SJCRH30 (cell line): Measurements from ENCODE around the gene GXYLT1. TPM values are rescaled to one million over a fixed set of nuclear protein-coding genes. Genes with fewer than 3 reads are reported as not detected.
"Not testable (repeated sequence)": the region's sequence is repeated elsewhere in the genome, so short reads cannot be mapped to it uniquely, and the experiment has no call there.

Experiments used
- DNase-seq, 2 experiments: peaks; one replicate each; pipeline ENCODE4 v3.0.0-alpha.2; 2015 to 2020
- H3K27ac ChIP-seq: fragments of 250-450 bp; sonication (Bioruptor Pico); 2 replicates; pipeline ENCODE4 v1.5.1; 2020; ENCODE audit warnings: mild to moderate bottlenecking, moderate library complexity
- H3K27me3 ChIP-seq: fragments of 250-450 bp; sonication (Bioruptor Pico); 2 replicates; pipeline ENCODE4 v1.5.1; 2020; ENCODE audit warnings: mild to moderate bottlenecking, moderate library complexity
- H3K36me3 ChIP-seq: fragments of 250-450 bp; sonication (Bioruptor Pico); 2 replicates; pipeline ENCODE4 v1.5.1; 2020; ENCODE audit warnings: mild to moderate bottlenecking, moderate library complexity
- H3K4me1 ChIP-seq: fragments of 250-450 bp; sonication (Bioruptor Pico); 2 replicates; pipeline ENCODE4 v1.5.1; 2020; ENCODE audit warnings: mild to moderate bottlenecking, moderate library complexity
- H3K4me3 ChIP-seq: fragments of 250-450 bp; sonication (Bioruptor Pico); 2 replicates; pipeline ENCODE4 v1.5.1; 2020; ENCODE audit warnings: mild to moderate bottlenecking, moderate library complexity
- H3K9me3 ChIP-seq: fragments of 250-450 bp; sonication (Bioruptor Pico); replicated peaks from 2 replicates; pipeline ENCODE4 v1.5.1; 2020; ENCODE audit warnings: mild to moderate bottlenecking, moderate library complexity
- total RNA-seq: library from RNA; depleted of rRNA; stranded (reverse); fragments of >200 nt; shearing (Covaris generic); gene quantifications from 2 replicates; pipeline ENCODE4 v1.2.3, GENCODE V29; 2014

Gene GXYLT1
- total RNA-seq, 1 experiment from 2014 or later, result 48.9 TPM

DNA sequence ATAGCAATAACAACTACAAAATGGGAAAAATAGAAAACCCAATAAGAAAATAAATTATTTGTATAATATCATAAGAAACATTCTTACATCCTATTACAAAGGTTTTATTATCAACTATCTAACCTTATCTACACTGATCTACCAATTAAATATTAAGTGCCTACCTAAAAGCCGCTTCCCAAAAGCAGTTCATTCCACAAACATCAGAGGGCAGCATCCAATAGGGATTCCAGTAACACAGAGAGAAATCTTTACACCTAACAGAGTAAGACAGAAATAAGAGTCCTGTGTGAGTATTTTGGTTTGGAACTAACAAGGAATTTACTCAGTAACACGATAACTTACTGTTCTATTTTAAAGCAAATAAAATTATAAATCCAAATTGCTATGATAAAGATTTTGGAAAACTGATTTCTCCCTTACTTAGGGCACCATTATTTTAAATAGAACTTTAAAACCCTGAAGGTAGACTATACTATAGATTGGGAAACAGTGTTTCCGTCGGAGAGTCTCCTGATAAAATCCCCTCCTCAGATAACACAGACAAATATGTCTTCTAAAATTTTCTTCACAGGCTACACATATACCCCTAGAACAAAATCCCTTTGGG is 15.0 kb downstream of the GXYLT1 start:
- H3K4me3 ChIP-seq, result no peak overlapping the region
- no peak overlapping the region for H3K27ac ChIP-seq
- no peaks in the 10 kb centered on the region for H3K27me3 ChIP-seq
- H3K36me3 ChIP-seq, result no peaks in the 10 kb centered on the region
- no peaks in the 10 kb centered on the region for H3K4me1 ChIP-seq
- no peaks in the 10 kb centered on the region for H3K9me3 ChIP-seq
- peak; percentile 48 to 82 for DNase-seq

DNA sequence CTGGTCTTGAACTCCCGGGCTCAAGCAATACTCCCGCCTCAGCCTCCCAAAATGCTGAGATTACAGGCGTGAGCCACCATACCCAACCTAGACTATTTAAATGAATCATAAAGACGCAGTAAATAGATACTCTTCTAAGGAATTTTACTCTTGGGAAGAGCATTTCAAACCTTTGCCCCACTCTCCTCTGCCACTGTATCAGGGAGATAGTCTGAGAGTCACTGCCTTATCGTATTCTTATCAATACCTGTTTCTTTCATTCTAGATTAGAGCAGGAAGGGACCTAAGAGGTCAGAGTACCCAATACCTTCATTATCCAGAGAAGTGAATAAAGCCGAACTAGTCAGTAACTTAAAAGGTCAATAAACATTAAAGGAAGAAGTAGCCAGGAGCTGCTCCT is 15.8 kb downstream of the GXYLT1 start:
- DNase-seq, result no peak
- Histone ChIP-seq H3K27ac (no peak overlapping the region), H3K9me3 (no peaks in the 10 kb centered on the region), H3K4me3 (no peak overlapping the region), H3K36me3 (no peaks in the 10 kb centered on the region), H3K27me3 (no peaks in the 10 kb centered on the region), H3K4me1 (no peaks in the 10 kb centered on the region)

DNA sequence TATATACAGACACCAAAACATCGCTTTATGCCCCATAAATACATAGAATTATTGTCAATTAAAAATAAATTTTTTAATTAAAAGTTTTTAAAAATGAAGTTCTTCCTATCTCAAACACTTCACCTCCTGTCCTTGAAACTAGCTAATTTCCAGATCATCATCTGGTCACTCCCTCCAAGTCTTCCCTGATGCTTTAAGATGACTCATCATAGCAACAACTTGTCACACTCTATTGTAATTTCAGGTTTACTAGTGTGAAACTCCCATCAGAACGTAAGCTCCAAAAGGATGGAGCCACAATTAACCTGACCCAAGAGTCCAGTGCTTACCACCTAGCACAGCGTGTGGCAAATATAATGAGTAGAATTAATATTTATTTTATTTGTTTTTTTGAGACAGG is 16.3 kb downstream of the GXYLT1 start:
- Histone ChIP-seq H3K36me3 (no peaks in the 10 kb centered on the region), H3K9me3 (no peaks in the 10 kb centered on the region), H3K4me1 (no peaks in the 10 kb centered on the region), H3K27me3 (no peaks in the 10 kb centered on the region), H3K27ac (no peak overlapping the region), H3K4me3 (no peak overlapping the region)
- no peak for DNase-seq

DNA sequence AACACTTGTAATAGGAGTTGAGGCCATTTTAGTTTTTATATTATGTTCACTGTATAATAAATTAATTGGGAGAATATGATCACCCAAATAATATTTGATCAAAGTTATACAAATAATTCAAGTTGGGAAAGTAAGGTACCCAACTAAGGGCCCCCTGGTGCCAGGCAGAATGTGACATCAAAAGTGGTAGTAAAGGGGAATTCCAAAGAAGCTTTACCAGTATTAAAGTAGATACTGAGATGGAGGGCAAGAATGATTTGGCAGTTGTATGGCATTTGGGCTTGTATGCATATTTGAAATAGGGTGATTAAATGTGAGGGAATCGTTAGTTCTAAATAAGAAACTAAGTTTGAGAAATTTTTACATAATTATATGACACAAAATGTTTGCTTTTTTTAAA is 17.7 kb downstream of the GXYLT1 start:
- H3K27ac ChIP-seq, result no peak overlapping the region
- H3K4me1 ChIP-seq, result no peaks in the 10 kb centered on the region
- H3K36me3 ChIP-seq, result no peaks in the 10 kb centered on the region
- DNase-seq, result no peak
- no peak overlapping the region for H3K4me3 ChIP-seq
- H3K27me3 ChIP-seq, result no peaks in the 10 kb centered on the region
- no peaks in the 10 kb centered on the region for H3K9me3 ChIP-seq

DNA sequence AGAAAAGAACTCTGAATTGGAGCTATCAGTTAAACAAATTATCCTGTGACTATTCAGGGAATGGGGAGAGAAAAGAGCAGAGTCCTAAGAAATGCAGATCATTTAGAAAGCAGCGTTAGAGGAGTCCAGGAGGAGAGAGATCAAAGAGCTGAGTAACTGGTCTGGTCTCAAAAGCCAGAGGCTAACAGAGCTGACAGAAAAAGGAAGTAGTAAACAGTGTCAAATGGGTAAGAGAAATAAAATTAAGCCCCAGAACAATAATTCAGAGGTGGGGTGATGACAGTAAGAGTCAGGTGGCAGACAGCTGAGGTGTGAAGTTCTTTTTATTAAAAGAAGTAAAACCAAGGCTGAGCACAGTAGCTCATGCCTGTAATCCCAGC is 19.3 kb downstream of the GXYLT1 start:
- no peaks in the 10 kb centered on the region for H3K36me3 ChIP-seq
- H3K4me1 ChIP-seq, result no peaks in the 10 kb centered on the region
- no peaks in the 10 kb centered on the region for H3K27me3 ChIP-seq
- no peak overlapping the region for H3K27ac ChIP-seq
- H3K9me3 ChIP-seq, result no peaks in the 10 kb centered on the region
- H3K4me3 ChIP-seq, result no peak overlapping the region
- DNase-seq, result no peak

DNA sequence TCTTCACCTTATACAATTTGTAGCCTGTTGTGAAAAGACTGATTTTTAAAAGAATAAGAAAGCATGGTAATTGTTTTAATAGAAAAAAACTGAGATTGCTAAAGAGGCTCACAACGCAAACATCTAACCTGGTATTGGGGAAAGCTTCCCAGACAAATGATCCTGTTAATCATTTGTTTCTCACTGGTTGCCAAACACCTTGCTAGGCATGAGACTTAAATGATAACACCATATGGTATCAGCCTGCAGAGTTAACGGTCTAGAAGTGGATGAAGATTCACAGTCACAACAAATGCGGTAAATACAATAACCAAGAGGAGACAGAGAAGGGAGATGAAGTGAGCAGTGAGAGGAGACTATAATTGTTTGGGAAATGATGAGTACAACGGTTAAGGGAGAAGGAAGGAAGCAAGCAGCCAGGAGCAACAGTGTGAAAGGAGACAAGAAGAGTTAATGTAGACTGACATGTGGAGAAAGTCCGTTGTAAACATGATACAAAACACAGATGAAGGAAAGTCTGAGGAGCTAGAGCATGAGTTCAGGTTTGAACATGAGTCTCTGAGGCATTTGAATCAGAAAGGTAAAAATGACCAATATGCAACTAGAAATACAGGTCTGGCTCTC is 19.8 kb downstream of the GXYLT1 start:
- Histone ChIP-seq H3K4me1 (no peaks in the 10 kb centered on the region), H3K36me3 (no peaks in the 10 kb centered on the region), H3K27ac (no peak overlapping the region), H3K27me3 (no peaks in the 10 kb centered on the region), H3K4me3 (no peak overlapping the region), H3K9me3 (no peaks in the 10 kb centered on the region)
- DNase-seq, result no peak

DNA sequence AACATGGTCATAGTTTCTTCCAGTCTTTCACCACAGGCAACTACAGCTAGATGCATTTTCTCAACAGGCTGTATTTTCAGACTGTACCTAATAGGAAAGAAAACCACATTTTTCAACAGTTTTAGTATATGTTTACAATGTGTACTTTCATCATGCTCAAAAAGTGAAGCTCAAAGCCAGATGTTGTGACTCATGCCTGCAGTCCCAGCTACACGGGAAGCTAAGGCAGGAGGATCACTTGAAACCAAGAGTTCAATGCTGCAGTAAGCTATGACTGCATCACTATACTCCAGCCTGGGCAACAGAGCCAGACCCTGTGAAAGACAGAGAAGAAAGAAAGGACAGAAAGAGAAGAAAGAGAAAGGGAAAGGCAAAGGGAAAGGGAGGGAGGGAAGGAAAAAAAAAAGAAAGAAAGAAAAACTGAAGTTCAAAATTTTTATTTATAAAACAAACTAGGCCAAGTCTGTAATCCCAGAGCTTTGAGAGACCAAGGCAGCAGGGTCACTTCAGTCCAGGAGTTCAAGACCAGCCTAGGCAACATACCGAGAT is 25.5 kb downstream of the GXYLT1 start:
- Histone ChIP-seq H3K4me3 (no peak overlapping the region), H3K9me3 (peaks cover 3% of the 10 kb centered on the region; the same call in 1 of the 2 replicates), H3K36me3 (peaks cover 11% of the 10 kb centered on the region), H3K4me1 (no peaks in the 10 kb centered on the region), H3K27me3 (no peaks in the 10 kb centered on the region), H3K27ac (no peak overlapping the region)
- no peak for DNase-seq

DNA sequence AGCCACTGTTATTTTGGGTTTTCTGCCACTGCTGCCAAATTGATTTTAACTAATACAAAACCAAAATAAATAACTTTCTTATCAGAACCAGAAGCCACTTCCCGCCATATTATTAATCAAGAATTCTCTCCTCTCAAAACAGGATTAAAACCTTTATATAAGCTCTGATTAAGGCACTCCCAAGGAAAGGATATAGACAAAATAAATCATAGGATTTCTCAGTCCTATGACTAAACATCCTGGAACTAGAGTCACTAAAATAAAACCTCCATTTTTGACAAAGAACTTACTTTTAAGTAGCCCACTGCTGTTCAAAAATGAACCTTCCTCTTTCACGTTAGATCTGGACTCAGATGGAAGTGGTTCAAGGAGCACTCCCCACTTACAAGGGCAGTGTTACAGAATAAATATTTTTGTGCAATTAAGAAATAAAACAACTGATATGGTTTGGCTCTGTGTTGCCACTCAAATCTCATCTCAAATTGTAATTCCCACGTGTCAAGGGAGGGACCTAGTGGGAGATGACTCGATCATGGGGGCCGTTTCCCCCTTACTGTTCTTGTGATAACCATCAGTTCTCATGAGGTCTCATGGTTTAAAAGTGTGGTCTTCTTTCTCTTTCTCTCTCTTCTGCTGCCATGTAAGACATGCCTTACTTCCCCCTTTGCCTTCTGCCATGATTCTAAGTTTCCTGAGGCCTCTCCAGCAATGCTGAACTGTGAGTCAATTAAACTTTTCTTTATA is 26.4 kb downstream of the GXYLT1 start:
- H3K27ac ChIP-seq, result no peak overlapping the region
- no peaks in the 10 kb centered on the region for H3K27me3 ChIP-seq
- no peaks in the 10 kb centered on the region for H3K4me1 ChIP-seq
- peaks cover 3% of the 10 kb centered on the region; the same call in 1 of the 2 replicates for H3K9me3 ChIP-seq
- H3K4me3 ChIP-seq, result no peak overlapping the region
- H3K36me3 ChIP-seq, result peaks cover 11% of the 10 kb centered on the region
- DNase-seq, result no peak

DNA sequence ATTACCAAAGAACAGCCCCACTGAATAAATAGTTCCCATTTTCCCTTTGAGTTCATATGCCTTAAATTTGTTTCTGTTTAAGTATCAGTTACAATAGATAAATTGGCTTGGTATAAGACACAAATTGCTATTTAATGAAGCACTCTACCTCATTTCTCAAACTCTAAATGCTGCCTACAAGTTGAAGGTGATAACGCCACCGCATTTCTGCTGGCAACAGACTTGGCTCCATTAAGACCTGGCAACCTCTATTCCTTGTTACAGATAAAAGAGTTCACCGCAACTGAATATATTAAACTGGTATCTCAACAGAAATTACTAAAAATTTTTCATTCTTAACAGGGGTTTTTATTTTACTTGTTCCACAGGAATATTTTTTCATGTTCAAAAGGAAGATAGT is 35.6 kb downstream of the GXYLT1 start:
- peaks cover 21% of the 10 kb centered on the region for H3K36me3 ChIP-seq
- no peak for DNase-seq
- peaks cover 12% of the 10 kb centered on the region for H3K4me1 ChIP-seq
- no peak overlapping the region for H3K27ac ChIP-seq
- H3K9me3 ChIP-seq, result peaks cover 11% of the 10 kb centered on the region
- H3K4me3 ChIP-seq, result no peak overlapping the region
- no peaks in the 10 kb centered on the region for H3K27me3 ChIP-seq

DNA sequence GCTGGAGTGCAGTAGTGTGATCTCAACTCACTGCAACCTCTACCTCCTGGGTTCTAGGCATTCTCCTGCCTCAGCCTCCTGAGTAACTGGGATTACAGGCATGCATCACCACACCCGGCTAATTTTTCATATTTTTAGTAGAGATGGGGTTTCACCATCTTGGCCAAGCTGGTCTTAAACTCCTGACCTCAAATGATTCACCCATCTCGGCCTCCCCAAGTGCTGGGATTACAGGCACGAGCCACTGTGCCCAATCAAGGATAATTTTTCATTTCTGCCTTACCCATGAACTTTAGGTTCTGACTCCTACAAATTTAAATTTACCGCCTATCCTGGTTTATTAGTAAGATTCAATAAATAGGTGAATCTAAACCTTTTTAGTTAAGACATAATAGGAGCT is 37.9 kb downstream of the GXYLT1 start:
- not testable (repeated sequence) for H3K27ac ChIP-seq, H3K4me3 ChIP-seq, DNase-seq, H3K27me3 ChIP-seq, H3K9me3 ChIP-seq
- Histone ChIP-seq H3K36me3 (peaks cover 19% of the 10 kb centered on the region), H3K4me1 (peaks cover 12% of the 10 kb centered on the region)

DNA sequence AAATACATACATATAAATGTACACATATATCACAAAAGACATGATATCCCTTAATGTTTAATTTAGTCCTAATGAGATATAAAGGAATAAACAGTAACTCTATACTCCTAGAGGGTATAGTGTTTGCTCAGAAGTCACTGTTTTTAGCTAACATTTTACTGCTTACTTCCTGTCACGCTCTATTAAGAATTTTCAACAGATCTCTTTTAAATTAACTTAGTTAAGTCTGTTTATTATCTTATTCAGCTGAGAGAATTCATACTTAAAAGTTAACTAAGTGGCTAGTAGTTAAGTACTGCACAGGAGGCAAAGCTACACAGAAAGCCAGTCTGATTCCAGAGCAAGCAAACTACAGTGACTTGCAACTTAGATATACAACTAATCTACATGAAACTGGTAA is 39.9 kb downstream of the GXYLT1 start:
- DNase-seq, result peak in 1 of 2 experiments; percentile 14
- H3K27ac ChIP-seq, result no peak overlapping the region
- H3K36me3 ChIP-seq, result peaks cover 12% of the 10 kb centered on the region
- no peaks in the 10 kb centered on the region for H3K27me3 ChIP-seq
- no peaks in the 10 kb centered on the region for H3K9me3 ChIP-seq
- peaks cover 12% of the 10 kb centered on the region for H3K4me1 ChIP-seq
- no peak overlapping the region for H3K4me3 ChIP-seq

DNA sequence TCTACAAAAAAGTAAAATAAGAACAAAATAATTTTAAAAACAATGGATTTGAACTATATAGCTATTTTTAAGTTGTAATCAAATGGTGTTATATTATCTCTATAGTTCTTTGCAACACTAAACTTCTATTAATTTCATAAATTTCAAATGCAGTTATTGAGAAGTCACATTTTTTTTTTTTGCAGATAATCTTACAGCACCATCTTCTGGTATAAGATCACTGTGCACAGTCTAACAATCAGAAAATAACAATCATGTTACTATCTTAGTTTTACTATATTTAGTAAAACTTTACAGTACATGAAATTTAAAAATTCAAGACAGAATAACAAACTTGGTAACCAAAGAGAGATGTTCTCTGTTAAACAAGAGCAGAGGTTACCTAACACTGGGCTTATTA is 40.6 kb downstream of the GXYLT1 start:
- Histone ChIP-seq H3K9me3 (no peaks in the 10 kb centered on the region), H3K27me3 (no peaks in the 10 kb centered on the region), H3K27ac (no peak overlapping the region), H3K4me1 (peaks cover 12% of the 10 kb centered on the region), H3K4me3 (no peak overlapping the region), H3K36me3 (peaks cover 12% of the 10 kb centered on the region)
- DNase-seq, result no peak

DNA sequence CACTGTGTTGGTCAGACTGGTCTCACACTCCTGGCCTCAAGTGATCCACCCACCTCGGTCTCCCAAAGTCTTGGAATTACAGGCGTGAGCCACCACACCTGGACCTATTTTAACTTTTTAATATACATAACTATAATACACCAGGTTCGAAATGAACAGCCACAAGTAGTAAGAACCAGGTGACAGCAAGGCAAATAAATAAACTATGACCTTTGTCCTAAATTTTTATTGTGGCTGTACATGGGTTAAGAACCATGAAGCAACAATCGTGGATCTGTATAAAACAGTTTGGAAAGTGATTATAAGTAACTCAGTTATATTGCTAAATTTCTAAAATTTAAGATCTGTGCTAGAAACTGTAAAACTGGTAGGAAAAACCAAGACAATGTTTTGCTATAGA is 41.5 kb downstream of the GXYLT1 start:
- H3K36me3 ChIP-seq, result peaks cover 5% of the 10 kb centered on the region
- H3K9me3 ChIP-seq, result no peaks in the 10 kb centered on the region
- H3K4me1 ChIP-seq, result peaks cover 12% of the 10 kb centered on the region
- H3K27ac ChIP-seq, result no peak overlapping the region
- no peak overlapping the region for H3K4me3 ChIP-seq
- no peak for DNase-seq
- H3K27me3 ChIP-seq, result no peaks in the 10 kb centered on the region

DNA sequence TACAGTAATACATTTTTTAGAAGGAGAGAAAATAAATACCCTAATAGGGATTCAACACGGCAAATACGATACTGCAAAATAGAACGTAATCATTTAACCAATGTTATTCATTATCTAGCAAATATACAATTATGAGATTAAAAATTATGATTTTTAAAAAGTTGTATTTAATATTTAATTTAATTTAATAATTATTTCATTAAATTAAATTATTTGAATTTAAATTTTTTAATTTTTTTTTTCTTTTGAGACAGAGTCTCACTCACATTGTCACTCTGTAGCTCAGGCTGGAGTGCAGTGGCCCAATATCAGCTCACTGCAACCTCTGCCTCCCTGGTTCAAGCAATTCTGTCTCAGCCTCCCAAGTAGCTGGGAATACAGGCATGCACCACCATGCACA is 42.0 kb downstream of the GXYLT1 start:
- DNase-seq, result no peak
- peaks cover under 1% of the 10 kb centered on the region; the same call in 1 of the 2 replicates for H3K36me3 ChIP-seq
- no peak overlapping the region for H3K4me3 ChIP-seq
- no peak overlapping the region for H3K27ac ChIP-seq
- H3K27me3 ChIP-seq, result no peaks in the 10 kb centered on the region
- H3K4me1 ChIP-seq, result peaks cover 12% of the 10 kb centered on the region
- H3K9me3 ChIP-seq, result no peaks in the 10 kb centered on the region

DNA sequence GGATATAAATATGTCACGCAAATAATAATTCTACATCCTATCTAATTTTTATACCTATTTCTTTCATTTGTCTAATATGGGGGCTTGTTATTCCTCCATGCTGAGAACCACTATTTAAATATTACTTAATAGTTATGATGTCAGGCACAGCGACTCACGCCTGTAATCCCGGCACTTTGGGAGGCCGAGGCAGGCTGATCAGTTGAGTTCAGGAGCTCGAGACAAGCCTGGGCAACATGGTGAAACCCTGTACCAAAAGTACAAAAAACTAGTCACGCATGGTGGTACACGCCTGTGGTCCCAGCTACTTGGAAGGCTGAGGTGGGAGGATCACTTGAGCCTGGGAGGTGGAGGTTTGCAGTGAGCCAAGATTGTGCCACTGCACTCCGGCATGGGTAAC is 45.2 kb downstream of the GXYLT1 start:
- H3K9me3 ChIP-seq, result no peaks in the 10 kb centered on the region
- H3K4me3 ChIP-seq, result no peak overlapping the region
- H3K36me3 ChIP-seq, result peaks cover 4% of the 10 kb centered on the region; the same call in 1 of the 2 replicates
- peaks cover 3% of the 10 kb centered on the region; the same call in 1 of the 2 replicates for H3K4me1 ChIP-seq
- DNase-seq, result no peak
- no peaks in the 10 kb centered on the region for H3K27me3 ChIP-seq
- no peak overlapping the region for H3K27ac ChIP-seq
